ENCODE data around the gene PIK3CA.
"Not testable (repeated sequence)": the region's sequence is repeated elsewhere in the genome, so short reads cannot be mapped to it uniquely, and the experiment has no call there.

The PIK3CA gene

DNA sequence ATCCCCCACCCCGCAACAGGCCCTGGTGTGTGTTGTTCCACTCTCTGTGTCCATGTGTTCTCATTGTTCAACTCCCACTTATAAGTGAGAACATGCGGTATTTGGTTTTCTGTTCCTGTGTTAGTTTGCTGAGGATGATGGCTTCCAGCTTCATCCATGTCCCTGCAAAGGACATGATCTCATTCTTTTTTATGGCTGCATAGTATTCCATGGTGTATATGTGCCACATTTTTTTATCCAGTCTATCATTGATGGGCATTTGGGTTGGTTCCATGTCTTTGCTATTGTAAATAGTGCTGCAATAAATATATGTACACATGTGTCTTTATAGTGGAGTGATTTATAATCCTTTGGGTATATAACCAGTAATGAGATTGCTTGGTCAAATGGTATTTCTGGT lies 126.3 kb downstream of the PIK3CA start:
- H3K4me1 ChIP-seq (ENCODE audit: control insufficient read depth, insufficient read depth, low read length); H3K9ac ChIP-seq (ENCODE audit: low read length); H3K9me3 ChIP-seq (ENCODE audit: control insufficient read depth, low read length); H3K36me3 ChIP-seq (ENCODE audit: control insufficient read depth, insufficient read depth, low read length); H3K4me3 ChIP-seq (ENCODE audit: low read length); H3K27me3 ChIP-seq (ENCODE audit: control insufficient read depth, insufficient read depth, low read length): not testable (repeated sequence)

DNA sequence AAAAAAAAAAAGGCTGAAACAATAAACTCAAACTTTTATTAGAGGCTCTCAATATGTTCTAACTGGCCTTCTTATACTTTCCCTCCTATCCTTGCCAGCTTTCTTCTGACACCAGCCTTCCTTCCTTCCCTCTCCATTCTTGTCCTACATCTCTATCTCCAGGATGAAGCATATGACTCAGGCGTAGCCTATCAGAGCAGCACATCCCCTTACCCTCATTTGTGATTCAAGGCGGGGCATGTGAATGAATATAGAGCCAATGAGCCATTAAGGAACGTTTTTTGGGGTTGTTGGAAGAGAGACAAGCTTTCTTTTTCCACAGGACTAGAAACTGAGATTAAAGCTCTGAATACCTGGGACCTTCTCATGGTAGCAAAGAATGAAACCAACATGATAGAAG lies 127.8 kb downstream of the PIK3CA start:
- H3K36me3 ChIP-seq (ENCODE audit: control insufficient read depth, insufficient read depth, low read length) = no peaks in the 10 kb centered on the region
- no peaks in the 10 kb centered on the region for H3K27me3 ChIP-seq (ENCODE audit: control insufficient read depth, insufficient read depth, low read length)
- no peaks in the 10 kb centered on the region for H3K4me1 ChIP-seq (ENCODE audit: control insufficient read depth, insufficient read depth, low read length)
- no peaks in the 10 kb centered on the region for H3K9me3 ChIP-seq (ENCODE audit: control insufficient read depth, low read length)
- no peak overlapping the region for H3K4me3 ChIP-seq (ENCODE audit: low read length)
- no peak overlapping the region for H3K9ac ChIP-seq (ENCODE audit: low read length)

DNA sequence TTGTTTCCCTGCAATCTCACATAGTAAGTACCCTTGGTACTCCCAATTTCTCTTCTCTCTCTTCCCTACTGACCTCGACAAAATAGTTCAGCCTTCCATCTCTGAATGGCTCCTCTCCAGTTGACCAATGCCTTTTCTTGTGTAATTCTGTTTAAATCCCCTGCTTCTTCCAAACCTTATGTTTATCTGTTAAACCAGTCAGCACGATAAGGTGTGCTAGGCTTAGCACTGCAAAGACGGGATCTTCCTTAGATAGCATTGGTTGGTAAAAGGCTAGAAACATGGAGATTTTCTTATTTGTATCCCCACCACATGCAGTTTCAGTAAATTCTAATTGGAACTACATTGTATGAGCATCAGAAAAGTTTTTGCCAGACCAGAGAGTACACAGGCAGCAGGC lies 128.6 kb downstream of the PIK3CA start:
- no peaks in the 10 kb centered on the region for H3K9me3 ChIP-seq (ENCODE audit: control insufficient read depth, low read length)
- no peaks in the 10 kb centered on the region for H3K36me3 ChIP-seq (ENCODE audit: control insufficient read depth, insufficient read depth, low read length)
- no peak overlapping the region for H3K9ac ChIP-seq (ENCODE audit: low read length)
- H3K27me3 ChIP-seq (ENCODE audit: control insufficient read depth, insufficient read depth, low read length) = no peaks in the 10 kb centered on the region
- no peaks in the 10 kb centered on the region for H3K4me1 ChIP-seq (ENCODE audit: control insufficient read depth, insufficient read depth, low read length)
- no peak overlapping the region for H3K4me3 ChIP-seq (ENCODE audit: low read length)

- Histone ChIP-seq H3K27me3 (ENCODE audit: control insufficient read depth, insufficient read depth, low read length) (no peaks in the 10 kb centered on the region), H3K9ac (ENCODE audit: low read length) (no peak overlapping the region), H3K9me3 (ENCODE audit: control insufficient read depth, low read length) (no peaks in the 10 kb centered on the region)
Measured at GRCh38 chr3:179278151-179278550, 130.0 kb downstream of the PIK3CA start.

DNA sequence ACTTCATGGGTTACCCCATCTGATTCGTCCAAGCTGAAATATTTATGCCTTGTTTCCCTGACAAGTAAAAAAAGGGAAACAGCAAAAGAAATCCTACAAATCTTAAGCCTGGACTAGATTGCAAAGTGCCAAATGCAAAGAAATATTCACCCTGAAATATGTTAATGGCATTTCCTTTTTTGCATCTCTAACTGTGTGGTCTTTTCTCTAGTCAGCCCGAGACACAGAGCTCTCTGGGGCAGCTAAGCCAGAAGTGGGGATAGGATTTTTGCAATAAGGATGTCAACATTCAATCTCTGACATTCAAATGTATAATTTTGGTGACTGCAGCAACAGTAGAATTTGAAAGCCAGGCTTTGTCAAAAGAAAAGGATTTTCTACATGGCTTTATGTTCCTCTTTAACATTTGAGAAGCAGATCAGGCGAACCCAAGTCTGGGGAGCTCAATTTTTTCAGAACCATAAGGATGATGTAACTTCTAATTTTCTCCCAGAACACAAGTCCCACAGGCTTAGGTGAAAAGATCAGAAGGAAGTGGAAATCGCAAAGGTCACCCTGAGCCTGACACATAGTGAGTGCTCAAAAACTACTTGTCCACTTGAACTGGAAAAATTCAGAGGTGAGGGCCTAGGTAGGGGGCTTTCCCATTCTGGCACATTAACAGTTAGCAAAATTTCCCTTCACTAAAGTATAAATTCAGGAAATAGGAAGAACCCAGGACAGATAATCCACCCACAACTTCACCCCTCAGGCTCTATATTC lies 131.0 kb downstream of the PIK3CA start:
- H3K9me3 ChIP-seq (ENCODE audit: control insufficient read depth, low read length) = no peaks in the 10 kb centered on the region
- H3K4me1 ChIP-seq (ENCODE audit: control insufficient read depth, insufficient read depth, low read length) = no peaks in the 10 kb centered on the region
- H3K4me3 ChIP-seq (ENCODE audit: low read length) = no peak overlapping the region
- H3K36me3 ChIP-seq (ENCODE audit: control insufficient read depth, insufficient read depth, low read length) = no peaks in the 10 kb centered on the region
- no peak overlapping the region for H3K9ac ChIP-seq (ENCODE audit: low read length)
- no peaks in the 10 kb centered on the region for H3K27me3 ChIP-seq (ENCODE audit: control insufficient read depth, insufficient read depth, low read length)

More at GRCh38 chr3:179278151-179278550, 130.0 kb downstream of the PIK3CA start:
- Histone ChIP-seq H3K4me3 (ENCODE audit: low read length) (no peak overlapping the region), H3K4me1 (ENCODE audit: control insufficient read depth, insufficient read depth, low read length) (no peaks in the 10 kb centered on the region), H3K36me3 (ENCODE audit: control insufficient read depth, insufficient read depth, low read length) (no peaks in the 10 kb centered on the region)

- no peak overlapping the region for H3K4me3 ChIP-seq (ENCODE audit: low read length)
- H3K9ac ChIP-seq (ENCODE audit: low read length) = no peak overlapping the region
- no peaks in the 10 kb centered on the region for H3K36me3 ChIP-seq (ENCODE audit: control insufficient read depth, insufficient read depth, low read length)
- no peaks in the 10 kb centered on the region for H3K27me3 ChIP-seq (ENCODE audit: control insufficient read depth, insufficient read depth, low read length)
- no peaks in the 10 kb centered on the region for H3K9me3 ChIP-seq (ENCODE audit: control insufficient read depth, low read length)
- no peaks in the 10 kb centered on the region for H3K4me1 ChIP-seq (ENCODE audit: control insufficient read depth, insufficient read depth, low read length)
Measured at GRCh38 chr3:179279837-179280236, 131.7 kb downstream of the PIK3CA start.

- no peak overlapping the region for H3K4me3 ChIP-seq (ENCODE audit: low read length)
- no peaks in the 10 kb centered on the region for H3K9me3 ChIP-seq (ENCODE audit: control insufficient read depth, low read length)
- no peak overlapping the region for H3K9ac ChIP-seq (ENCODE audit: low read length)
- H3K36me3 ChIP-seq (ENCODE audit: control insufficient read depth, insufficient read depth, low read length) = no peaks in the 10 kb centered on the region
- no peaks in the 10 kb centered on the region for H3K4me1 ChIP-seq (ENCODE audit: control insufficient read depth, insufficient read depth, low read length)
- H3K27me3 ChIP-seq (ENCODE audit: control insufficient read depth, insufficient read depth, low read length) = no peaks in the 10 kb centered on the region
Measured at GRCh38 chr3:179281825-179282224, 133.7 kb downstream of the PIK3CA start.

GRCh38 chr3:179286331-179286730 lies 138.2 kb downstream of the PIK3CA start:
- Histone ChIP-seq H3K27me3 (ENCODE audit: control insufficient read depth, insufficient read depth, low read length) (no peaks in the 10 kb centered on the region), H3K9ac (ENCODE audit: low read length) (no peak overlapping the region), H3K4me3 (ENCODE audit: low read length) (no peak overlapping the region), H3K36me3 (ENCODE audit: control insufficient read depth, insufficient read depth, low read length) (no peaks in the 10 kb centered on the region), H3K9me3 (ENCODE audit: control insufficient read depth, low read length) (no peaks in the 10 kb centered on the region), H3K4me1 (ENCODE audit: control insufficient read depth, insufficient read depth, low read length) (no peaks in the 10 kb centered on the region)

DNA sequence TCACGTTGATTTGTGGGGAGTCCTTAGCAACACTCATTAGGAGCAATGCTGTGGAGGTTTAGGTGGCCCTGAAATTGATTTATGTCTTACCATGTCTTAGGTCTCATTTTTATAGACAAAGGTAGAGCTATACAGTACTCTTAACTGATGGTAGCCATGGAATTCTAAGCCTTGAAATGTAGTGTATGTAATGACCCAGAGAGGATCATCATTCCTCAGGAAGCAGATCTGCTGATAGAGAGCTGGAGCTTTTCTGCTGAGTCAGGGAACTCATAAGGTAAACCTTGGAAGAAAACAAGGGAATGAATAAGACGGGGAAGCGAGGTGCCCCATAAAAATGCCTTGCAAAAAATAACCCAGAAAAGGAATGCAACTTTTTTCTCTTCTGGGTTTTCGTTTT lies 140.7 kb downstream of the PIK3CA start:
- Histone ChIP-seq H3K4me3 (ENCODE audit: low read length) (no peak overlapping the region), H3K9me3 (ENCODE audit: control insufficient read depth, low read length) (no peaks in the 10 kb centered on the region), H3K4me1 (ENCODE audit: control insufficient read depth, insufficient read depth, low read length) (no peaks in the 10 kb centered on the region), H3K9ac (ENCODE audit: low read length) (no peak overlapping the region), H3K36me3 (ENCODE audit: control insufficient read depth, insufficient read depth, low read length) (no peaks in the 10 kb centered on the region), H3K27me3 (ENCODE audit: control insufficient read depth, insufficient read depth, low read length) (no peaks in the 10 kb centered on the region)

GRCh38 chr3:179289295-179289694 lies 141.1 kb downstream of the PIK3CA start:
- Histone ChIP-seq H3K4me1 (ENCODE audit: control insufficient read depth, insufficient read depth, low read length) (no peaks in the 10 kb centered on the region), H3K9me3 (ENCODE audit: control insufficient read depth, low read length) (no peaks in the 10 kb centered on the region), H3K27me3 (ENCODE audit: control insufficient read depth, insufficient read depth, low read length) (no peaks in the 10 kb centered on the region), H3K9ac (ENCODE audit: low read length) (no peak overlapping the region), H3K4me3 (ENCODE audit: low read length) (no peak overlapping the region), H3K36me3 (ENCODE audit: control insufficient read depth, insufficient read depth, low read length) (no peaks in the 10 kb centered on the region)

Data from mucosa of stomach (tissue), 1 donor.